Measurements from ENCODE around the gene KLHL34.

The KLHL34 gene

GRCh38 chrX:21658152-21658737 is at the start of gene KLHL34:
TSS of gene KLHL34 (minus strand) at chrX:21658330. CDS start at chrX:21657788, 542 bp downstream.
- no peak for DNase-seq

DNA sequence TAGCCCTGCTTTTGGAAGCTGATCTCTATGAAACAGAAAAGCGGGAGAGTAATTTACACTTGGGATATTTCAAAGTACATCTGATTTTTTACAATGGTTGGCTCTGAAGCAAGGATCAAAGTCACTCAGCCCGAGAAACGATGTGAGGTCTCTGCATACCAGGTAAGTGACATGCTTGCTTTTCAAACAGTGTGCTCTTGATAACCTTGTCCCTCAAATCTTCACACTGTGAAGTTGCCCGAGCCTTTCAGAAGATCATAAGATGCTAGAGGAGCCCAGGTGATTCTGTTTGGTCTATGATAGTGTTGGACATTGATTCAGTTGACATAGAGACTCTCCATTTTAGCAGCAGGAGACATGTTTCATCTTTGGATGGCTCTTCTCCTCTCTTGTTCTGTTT is 47.1 kb upstream of the KLHL34 start:
- DNase-seq = no peak

GRCh38 chrX:21702725-21703124 is 44.6 kb upstream of the KLHL34 start:
- no peak for DNase-seq

GRCh38 chrX:21700967-21701366 is 42.8 kb upstream of the KLHL34 start:
- no peak for DNase-seq

GRCh38 chrX:21700275-21700674 is 42.1 kb upstream of the KLHL34 start:
- DNase-seq = no peak

DNA sequence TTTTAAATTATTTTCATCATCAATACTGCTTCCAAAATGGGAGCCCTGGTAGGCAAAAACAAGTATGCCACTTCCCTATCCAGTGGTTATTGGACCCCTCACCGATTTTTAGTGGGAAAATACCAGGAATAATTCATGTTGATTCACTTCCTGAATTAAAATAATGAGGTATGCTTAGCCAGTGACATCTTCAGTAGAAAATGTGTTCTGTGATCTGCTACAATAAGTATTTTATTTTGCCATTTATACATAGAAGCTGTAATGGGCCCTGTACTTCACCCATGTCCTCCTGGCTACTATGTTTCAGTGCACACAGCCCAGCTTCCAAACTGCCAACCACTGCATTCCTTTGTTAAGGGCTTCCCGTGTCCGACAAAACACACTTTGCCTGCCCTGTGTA is 41.0 kb upstream of the KLHL34 start:
- no peak for DNase-seq

DNA sequence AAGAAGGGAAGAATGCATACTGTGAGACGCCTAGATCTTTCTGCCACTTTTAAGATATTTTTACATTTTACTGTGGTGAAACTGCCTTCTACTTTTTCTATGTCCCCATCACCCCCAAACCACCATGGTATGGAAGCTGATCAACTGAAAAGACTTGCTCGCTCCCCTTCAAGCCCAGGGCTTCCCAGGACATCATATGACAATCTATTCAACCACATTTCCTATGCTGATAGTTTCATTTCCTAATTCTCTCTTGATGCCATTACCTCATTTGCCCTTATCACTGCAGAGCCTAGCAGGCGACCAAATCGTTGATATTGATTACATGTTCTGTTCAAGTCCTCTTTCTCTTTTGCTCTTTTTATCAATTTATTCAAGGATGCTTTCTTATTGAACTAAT is 40.1 kb upstream of the KLHL34 start:
- DNase-seq = no peak

DNA sequence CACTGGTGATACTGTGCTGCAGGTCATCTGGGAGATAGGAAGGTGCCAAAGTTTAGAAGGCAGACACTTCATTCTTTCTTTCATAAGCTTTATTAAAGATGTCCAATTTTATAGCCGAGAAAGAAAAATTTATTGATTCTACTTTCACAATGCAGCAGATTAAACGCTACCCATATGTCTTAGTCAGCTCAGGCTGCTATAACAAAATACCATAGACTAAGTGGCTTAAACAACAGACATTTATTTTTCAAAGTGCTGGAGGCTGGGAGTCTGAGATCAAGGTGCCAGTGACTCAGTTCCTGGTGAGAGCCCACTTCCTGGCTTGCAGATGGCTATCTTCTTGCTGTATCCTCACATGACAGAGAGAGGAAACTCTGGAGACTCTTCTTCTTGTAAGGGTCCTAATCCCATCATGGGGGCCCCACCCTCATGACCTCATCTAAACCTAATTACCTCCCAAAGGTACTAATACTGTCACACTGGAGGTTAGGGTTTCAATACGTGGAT is 33.4 kb upstream of the KLHL34 start:
- DNase-seq = no peak

- DNase-seq = no peak
Observed at GRCh38 chrX:21683941-21684340, 25.8 kb upstream of the KLHL34 start.

- DNase-seq = no peak
Observed at GRCh38 chrX:21678048-21678612, 20.0 kb upstream of the KLHL34 start.

DNA sequence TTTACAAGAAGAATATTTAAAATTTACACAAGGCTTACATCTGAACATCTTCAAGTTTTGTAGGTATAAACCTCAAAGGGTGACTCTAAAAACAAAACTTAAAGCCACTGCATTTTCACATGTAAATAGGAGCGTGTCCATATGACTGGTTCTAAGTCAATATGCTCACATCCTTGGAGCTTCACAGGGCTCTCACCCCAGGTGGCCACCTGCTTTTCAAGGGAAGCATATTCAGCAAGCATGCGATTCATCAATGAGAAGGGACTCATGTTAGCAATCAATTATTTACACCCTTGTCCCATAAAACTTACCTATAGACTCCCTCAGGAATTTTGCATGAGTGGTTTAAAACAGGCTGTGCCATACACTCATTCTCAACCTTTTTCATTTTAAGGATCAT is 17.8 kb upstream of the KLHL34 start:
- no peak for DNase-seq

GRCh38 chrX:21674430-21675186 is 16.5 kb upstream of the KLHL34 start:
- no peak for DNase-seq

DNA sequence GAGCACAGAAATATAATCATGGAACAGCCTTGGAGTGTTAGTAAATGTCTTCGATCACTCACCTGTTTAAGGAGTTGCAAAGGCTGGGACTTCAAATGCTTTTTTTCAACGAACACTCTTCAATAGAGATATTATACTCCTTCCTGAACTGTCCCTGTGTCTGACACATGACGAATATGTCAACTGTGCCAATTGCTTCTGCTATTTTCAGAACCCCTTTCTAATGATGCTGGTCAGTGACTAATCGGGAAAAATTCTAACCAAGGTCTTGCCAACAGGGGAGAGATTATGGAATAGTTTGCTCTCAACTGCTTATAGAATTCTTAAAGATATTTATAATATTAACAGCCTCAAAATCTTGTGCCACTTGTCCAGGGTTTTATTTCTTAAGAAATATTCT is 8.5 kb upstream of the KLHL34 start:
- DNase-seq = no peak

- no peak for DNase-seq
Observed at GRCh38 chrX:21666252-21666651, 8.1 kb upstream of the KLHL34 start.

DNA sequence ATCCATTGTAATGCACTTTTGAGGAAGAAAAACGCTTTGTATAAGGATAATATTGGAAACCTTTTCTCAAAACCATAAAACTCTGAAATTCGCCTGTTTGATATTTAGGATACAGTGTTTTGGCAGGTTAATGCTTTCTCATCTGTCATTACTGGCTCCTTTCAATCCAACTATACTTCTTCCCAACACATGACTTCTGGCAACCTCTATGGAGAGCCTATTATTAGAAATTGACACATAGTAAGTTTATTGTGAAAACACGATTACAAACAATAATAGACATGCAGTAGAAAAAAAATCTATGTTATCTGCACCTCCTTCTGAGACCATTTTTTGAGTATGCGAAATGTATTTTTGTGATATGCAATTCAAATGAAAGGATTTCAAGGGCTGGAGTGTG is 4.6 kb upstream of the KLHL34 start:
- no peak for DNase-seq

DNA sequence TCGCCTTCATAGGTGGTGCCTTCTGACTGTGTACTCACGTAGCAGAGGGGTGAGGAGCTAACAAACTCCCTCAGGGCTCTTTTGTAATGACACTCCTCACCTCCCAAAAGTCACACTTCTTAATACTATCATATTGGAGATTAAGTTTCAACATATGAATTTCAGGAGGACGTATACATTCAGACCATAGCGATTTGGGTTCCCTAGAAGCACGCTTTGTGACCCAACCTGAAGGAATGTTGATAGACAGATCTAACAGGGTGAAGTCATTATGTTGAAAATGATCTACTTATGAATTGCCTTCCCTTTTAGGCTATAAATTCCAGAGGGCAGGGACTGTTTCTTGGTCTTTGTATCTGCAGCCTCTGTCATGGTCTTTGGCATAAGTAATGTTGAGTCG is 3.2 kb upstream of the KLHL34 start:
- DNase-seq = no peak

DNA sequence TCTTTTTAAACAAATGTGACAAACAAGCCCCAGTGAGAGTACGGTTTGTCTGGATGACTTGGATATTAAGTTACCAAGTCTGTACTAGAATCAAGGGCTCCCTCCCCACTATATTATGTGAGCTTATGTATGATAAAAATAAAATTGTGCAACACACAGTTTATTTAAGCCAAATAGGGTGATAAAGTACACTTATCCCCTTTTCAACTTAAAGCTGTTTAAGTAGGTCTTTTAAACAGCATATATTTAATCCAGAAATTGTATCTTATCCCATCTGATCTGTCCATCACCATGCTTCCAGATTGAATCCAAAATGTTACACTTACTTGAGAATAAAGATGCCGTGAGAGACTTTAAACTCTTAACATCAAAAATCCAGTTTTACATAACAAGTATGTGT is 2.0 kb upstream of the KLHL34 start:
- no peak for DNase-seq

DNA sequence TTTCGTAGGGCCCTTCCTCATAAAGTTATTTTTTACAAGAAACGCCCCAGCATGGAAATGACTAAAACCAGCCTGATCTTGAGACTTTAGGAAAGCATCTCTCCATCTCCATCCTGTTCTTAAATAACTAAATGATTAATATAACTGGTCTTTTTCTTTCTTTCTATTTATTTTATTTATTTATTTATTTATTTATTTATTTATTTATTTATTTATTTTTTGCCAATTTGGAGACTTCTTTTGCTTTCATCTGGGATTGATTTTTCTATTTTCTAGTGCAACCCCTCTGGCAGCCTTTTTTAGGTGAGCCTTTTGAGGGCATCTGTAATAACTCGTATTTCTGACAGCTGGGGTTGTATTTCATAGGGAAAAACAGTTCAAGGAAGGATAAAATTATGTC is 1.2 kb upstream of the KLHL34 start:
- no peak for DNase-seq

DNA sequence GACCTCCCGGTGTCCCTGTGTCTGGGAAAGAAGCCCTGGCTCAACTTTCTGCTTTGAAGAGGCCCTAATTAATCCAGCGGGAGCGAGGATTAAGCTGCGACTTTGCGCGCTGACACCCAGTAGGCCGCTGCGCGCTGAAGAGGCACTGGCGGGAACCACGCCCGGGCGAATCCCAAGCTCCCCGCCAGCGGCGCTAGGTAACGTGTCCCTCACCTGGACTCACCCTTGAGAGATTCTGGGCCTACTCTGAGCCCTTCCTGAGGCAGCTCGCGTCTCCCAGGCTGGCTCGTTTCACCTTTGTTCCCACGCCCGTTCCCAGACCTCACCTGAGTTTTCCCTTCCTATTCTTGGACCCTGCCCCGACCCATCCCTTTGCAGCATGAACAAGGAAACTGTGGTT is 616 bp upstream of the KLHL34 start:
- DNase-seq = no peak

DNA sequence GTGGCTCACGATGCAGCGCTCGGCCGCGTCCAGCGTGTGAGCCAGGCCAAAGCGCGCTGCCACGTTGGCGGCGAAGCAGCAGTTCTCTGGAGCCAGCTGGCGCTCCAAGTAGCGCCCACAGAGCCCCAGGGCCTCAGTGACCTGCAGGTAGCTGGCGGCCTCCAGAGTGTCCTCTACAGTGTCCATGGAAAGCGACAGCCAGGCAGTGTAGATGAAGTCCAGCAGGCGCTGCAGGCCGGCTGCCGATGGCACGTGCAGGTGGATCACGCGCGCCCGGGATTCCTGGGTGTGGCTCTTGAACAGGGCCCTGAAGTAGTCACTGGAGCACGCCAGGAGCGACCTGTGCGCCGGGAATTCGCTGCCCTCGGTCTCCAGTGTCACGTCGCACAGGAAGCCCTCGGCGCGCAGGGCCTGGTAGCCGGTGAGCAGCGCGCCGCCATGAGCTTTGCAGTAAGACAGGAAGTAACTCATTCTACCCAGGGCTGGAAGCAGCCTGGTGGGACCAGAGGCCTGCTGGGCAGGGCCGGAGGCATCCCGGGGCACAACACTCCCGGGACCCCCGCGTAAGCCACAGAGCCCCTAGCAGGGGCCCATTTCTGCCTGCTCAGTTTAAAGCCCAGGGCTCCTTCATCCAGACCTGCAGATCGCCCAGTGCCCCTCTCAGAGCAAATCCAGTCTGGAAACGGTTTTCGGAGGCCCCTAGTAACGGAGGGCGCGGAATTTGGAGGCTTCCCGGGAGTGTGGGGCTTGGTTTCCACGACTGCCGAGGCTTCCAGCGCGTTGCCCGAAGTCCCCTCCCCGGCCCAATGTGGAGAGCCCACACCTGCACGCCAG is 595 bp downstream of the KLHL34 start:
- DNase-seq = no peak

DNA sequence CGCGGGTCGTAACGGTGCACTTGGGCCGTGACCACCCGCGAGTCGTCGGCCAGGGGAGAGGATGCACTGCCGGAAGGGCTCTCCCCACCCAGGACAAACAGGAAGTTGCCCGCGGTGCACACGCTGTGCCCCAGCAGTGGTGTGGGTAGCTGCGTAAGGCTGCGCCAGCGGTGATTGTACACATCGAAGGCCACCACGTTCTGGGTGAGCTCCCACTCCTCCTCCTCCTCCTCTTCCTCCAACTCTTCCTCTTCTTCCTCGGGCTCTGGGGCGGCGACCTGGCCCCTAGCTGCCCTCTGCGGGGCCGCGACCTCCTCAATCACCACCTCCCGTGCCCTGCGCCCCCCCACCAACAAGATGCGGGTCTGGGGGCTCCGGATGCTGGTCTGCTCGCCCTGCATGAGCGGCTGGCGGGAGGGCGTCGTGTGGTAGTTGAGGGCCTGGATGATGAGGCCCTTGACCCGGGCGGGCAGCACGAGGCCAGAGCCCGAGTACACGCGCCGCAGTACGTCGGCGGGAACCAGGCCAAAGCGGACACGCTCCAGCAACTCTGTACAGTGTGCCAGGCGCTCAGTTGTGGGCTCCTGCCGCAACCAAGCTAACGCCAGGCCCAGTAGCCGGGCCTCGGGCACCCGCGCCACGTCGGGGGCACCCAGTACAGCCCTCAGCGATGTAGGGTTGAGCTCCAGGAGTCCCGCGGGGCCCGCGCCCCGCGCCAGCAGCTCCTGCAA is 1.4 kb downstream of the KLHL34 start:
- DNase-seq = no peak

DNA sequence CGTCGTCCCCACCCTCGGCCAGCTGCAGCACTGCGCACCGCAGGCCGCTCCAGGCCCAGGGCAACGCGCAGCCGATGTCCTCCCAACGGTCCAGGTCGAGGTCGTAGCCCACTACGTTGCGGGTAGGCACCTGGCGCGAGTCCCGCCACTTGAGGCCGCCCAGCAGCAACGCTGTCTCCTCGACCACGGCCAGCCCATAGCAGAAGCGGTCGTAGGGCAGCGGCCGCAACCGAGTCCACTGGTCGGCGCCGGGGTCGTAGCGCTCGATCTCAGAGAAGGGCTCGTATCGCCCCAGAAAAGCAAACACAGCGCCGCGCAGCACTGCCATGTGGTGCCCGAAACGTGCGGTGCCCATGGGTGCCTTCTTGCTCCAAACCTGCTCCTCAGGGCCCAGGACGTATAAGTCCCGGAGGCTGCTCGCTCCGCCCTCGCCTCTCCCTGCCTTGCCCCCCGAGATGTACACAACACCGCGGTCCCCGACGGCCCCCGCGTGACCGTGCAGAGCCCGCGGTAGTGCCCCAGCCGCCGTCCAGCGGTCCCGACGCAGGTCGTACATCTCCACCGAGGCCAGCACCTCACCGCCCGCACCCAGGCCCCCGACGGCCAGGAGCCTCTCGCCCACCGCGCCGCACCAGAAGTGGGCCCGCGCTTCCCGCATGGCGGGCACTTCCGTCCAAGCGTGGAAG is 2.1 kb downstream of the KLHL34 start:
- no peak for DNase-seq
